IPS-20b (cell line): Measurements from ENCODE around the gene MOGAT3.

ENCODE experiments used
- H3K27ac ChIP-seq: one replicate; pipeline ENCODE4 v1.5.1; 2013; ENCODE audit warnings: low read length
- H3K27me3 ChIP-seq: 2 replicates; pipeline ENCODE4 v1.6.1; 2013; ENCODE audit warnings: mild to moderate bottlenecking, low read length, inconsistent platforms; ENCODE audit not compliant: insufficient read depth
- H3K36me3 ChIP-seq: 2 replicates; pipeline ENCODE4 v1.6.1; 2013; ENCODE audit warnings: low read depth, mild to moderate bottlenecking, inconsistent platforms, low read length, moderate library complexity; ENCODE audit not compliant: insufficient read depth
- H3K4me1 ChIP-seq: 2 replicates; pipeline ENCODE4 v1.6.1; 2013; ENCODE audit warnings: mild to moderate bottlenecking, control low read depth, inconsistent platforms, low read length, moderate library complexity; ENCODE audit not compliant: insufficient read depth
- H3K4me3 ChIP-seq: 2 replicates; pipeline ENCODE4 v1.5.1; 2013; ENCODE audit warnings: mild to moderate bottlenecking, low read length, inconsistent platforms
- H3K9ac ChIP-seq: 2 replicates; pipeline ENCODE4 v1.6.1; 2013; ENCODE audit warnings: low read depth, mild to moderate bottlenecking, inconsistent platforms, low read length, moderate library complexity
- H3K9me3 ChIP-seq: 2 replicates; pipeline ENCODE4 v1.6.1; 2013; ENCODE audit warnings: mild to moderate bottlenecking, low read depth, low read length, inconsistent platforms; ENCODE audit not compliant: insufficient read depth

The MOGAT3 gene

DNA sequence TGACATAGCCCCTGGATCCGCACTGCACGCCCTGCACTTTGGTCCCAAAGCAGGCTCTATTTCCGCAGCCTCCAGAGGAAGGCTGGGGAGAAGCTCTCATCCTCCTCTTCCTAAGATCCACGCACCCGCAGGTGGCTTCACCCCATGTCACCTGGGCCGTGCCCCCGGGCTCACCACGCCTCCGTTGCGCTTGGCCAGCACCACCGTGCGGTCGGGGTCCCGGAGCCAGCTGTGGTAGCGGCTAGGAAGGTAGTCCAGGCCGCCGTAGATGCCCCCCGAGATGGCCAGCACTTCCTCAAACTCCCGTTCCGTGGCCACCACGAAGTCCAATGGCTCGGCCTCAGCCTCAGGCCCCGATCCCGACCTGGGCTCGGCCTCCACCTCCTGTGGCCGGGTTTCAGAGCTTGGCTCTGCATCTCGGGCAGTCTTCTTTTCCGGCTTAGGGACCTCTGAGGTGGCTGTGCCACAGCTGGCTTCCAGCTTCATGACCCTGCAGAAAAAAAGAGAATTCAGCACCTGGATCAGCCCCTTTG, 26.4 kb downstream of the MOGAT3 start:
- H3K9ac ChIP-seq, result no peak overlapping the region
- no peak overlapping the region for H3K27ac ChIP-seq
- no peaks in the 10 kb centered on the region for H3K9me3 ChIP-seq
- peak overlapping the region; percentile 55 for H3K4me3 ChIP-seq
- peaks cover 10% of the 10 kb centered on the region; the same call in 1 of the 2 replicates for H3K4me1 ChIP-seq
- no peaks in the 10 kb centered on the region for H3K36me3 ChIP-seq
- peaks cover 100% of the 10 kb centered on the region for H3K27me3 ChIP-seq

GRCh38 chr7:101173752-101174244, 27.0 kb downstream of the MOGAT3 start:
- Histone ChIP-seq H3K27ac (no peak overlapping the region), H3K9me3 (no peaks in the 10 kb centered on the region), H3K27me3 (peaks cover 100% of the 10 kb centered on the region), H3K4me3 (peak overlapping the region; percentile 55; the same call in 1 of the 2 replicates), H3K9ac (no peak overlapping the region), H3K36me3 (no peaks in the 10 kb centered on the region), H3K4me1 (peaks cover 16% of the 10 kb centered on the region; the same call in 1 of the 2 replicates)

GRCh38 chr7:101172854-101173751, 27.7 kb downstream of the MOGAT3 start:
- H3K4me3 ChIP-seq, result peak overlapping the region; percentile 55; the same call in 1 of the 2 replicates
- H3K36me3 ChIP-seq, result no peaks in the 10 kb centered on the region
- H3K27ac ChIP-seq, result no peak overlapping the region
- peaks cover 100% of the 10 kb centered on the region for H3K27me3 ChIP-seq
- H3K9ac ChIP-seq, result no peak overlapping the region
- peaks cover 23% of the 10 kb centered on the region for H3K4me1 ChIP-seq
- H3K9me3 ChIP-seq, result no peaks in the 10 kb centered on the region

GRCh38 chr7:101172005-101172853, 28.6 kb downstream of the MOGAT3 start:
- H3K27ac ChIP-seq, result no peak overlapping the region
- no peaks in the 10 kb centered on the region for H3K36me3 ChIP-seq
- H3K9me3 ChIP-seq, result no peaks in the 10 kb centered on the region
- peaks cover 100% of the 10 kb centered on the region for H3K27me3 ChIP-seq
- peak overlapping the region; percentile 55; the same call in 1 of the 2 replicates for H3K4me3 ChIP-seq
- H3K4me1 ChIP-seq, result peaks cover 29% of the 10 kb centered on the region
- H3K9ac ChIP-seq, result no peak overlapping the region

DNA sequence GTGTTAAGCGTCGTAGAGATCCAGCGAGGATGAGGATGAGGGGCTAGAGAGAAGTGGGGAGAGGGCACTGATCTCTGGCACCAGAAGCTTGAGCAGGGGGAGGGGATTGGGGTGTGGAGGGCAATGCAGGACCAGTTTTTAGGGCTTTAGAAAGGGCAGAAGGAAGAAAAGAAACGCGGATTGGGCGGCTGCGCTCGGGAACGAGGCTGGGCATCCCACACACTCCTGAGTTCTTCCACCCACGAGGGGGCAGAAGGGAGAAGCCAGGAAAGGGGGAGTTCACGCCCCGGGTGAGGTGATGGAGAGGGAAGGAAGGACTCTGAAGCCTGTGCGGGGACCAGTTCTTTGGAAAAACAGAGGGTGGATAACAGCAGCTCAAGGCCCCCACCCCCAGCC, 29.4 kb downstream of the MOGAT3 start:
- Histone ChIP-seq H3K36me3 (no peaks in the 10 kb centered on the region), H3K27me3 (peaks cover 100% of the 10 kb centered on the region), H3K9ac (no peak overlapping the region), H3K4me1 (peaks cover 29% of the 10 kb centered on the region), H3K4me3 (peak overlapping the region; percentile 55; the same call in 1 of the 2 replicates), H3K9me3 (no peaks in the 10 kb centered on the region), H3K27ac (no peak overlapping the region)

DNA sequence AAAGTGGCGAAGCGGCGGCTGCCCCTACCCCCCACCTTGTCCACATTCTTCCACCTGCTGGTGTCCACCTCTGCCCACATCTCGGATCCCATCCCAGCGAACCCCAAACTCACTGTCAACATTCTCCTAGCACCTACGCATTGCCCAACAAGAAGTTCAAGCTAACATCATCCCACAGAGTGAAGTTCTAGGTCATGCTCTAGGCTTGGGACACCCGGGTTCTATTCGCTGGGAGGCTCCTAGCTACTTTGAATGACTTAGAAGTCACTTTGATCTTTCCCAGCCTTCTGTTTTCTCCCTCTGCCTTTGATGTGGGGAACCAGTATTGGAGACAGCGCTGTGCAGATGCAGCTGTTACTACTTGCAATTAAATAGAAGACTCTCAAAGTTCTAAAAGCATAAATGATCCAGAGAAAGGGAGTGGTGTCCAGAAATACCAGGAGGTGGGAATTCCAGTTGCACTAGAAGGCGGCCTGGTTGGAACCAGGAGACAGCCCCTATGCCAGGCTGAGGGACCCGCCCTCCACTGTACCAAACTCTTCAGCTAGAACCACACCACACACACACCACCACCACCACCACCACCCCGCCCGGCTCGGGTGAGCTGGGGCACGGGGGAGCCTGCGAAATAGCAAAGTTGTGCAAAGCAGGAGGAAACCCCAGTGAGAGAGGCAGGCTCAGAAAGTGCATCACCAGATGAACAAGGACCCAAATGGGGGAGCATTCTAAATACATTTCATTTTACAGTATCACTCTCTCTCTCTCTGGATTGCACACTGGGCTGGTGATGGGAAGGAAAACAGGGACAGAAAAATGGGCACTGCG, 30.0 kb downstream of the MOGAT3 start:
- Histone ChIP-seq H3K9me3 (no peaks in the 10 kb centered on the region), H3K4me3 (peak overlapping the region; percentile 75; the same call in 1 of the 2 replicates), H3K36me3 (no peaks in the 10 kb centered on the region), H3K9ac (no peak overlapping the region), H3K27me3 (peaks cover 100% of the 10 kb centered on the region), H3K4me1 (peaks cover 29% of the 10 kb centered on the region), H3K27ac (no peak overlapping the region)

- H3K9ac ChIP-seq, result no peak overlapping the region
- no peak overlapping the region for H3K27ac ChIP-seq
- peak overlapping the region; percentile 75 for H3K4me3 ChIP-seq
- no peaks in the 10 kb centered on the region for H3K36me3 ChIP-seq
- H3K9me3 ChIP-seq, result no peaks in the 10 kb centered on the region
- H3K27me3 ChIP-seq, result peaks cover 99% of the 10 kb centered on the region
- peaks cover 30% of the 10 kb centered on the region for H3K4me1 ChIP-seq
Observed at GRCh38 chr7:101169838-101170551, 30.8 kb downstream of the MOGAT3 start.

- Histone ChIP-seq H3K4me3 (peak overlapping the region; percentile 75), H3K4me1 (peaks cover 31% of the 10 kb centered on the region), H3K9ac (no peak overlapping the region), H3K27ac (no peak overlapping the region), H3K9me3 (no peaks in the 10 kb centered on the region), H3K27me3 (peaks cover 99% of the 10 kb centered on the region), H3K36me3 (no peaks in the 10 kb centered on the region)
Observed at GRCh38 chr7:101169110-101169837, 31.6 kb downstream of the MOGAT3 start.

DNA sequence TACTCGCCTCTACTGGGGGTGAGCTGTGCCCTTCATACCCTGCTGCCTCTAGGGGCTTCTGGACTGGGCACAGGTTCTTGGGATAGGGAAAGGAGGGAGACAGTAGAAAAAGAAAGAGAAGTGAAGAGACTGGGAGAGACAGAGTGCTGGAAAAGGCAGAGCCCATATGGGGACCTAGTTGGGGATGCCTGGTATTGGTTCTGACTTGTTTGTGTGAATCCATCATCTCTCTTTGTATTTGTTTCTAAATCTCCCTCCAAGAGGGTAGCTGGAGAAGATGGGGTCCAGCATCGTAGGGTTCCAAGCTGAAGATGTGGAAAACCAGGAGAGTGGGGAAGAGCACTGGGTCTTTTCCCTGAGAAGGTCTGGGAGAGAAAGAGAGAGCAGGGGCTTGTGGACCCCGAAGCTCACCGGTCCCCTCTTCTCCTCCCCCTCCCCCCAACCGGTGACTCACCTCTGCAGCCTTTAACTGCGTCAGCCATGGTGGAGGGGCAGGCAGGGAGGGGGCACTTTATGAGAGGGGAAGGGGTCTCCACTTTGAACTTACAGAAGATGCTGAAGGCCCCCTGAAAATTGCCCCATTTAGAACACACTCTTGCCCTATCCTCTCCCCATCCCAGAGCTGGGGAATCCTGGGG, 32.3 kb downstream of the MOGAT3 start:
- Histone ChIP-seq H3K27ac (no peak overlapping the region), H3K4me1 (peaks cover 31% of the 10 kb centered on the region), H3K36me3 (no peaks in the 10 kb centered on the region), H3K9ac (no peak overlapping the region), H3K27me3 (peaks cover 99% of the 10 kb centered on the region), H3K9me3 (no peaks in the 10 kb centered on the region), H3K4me3 (peak overlapping the region; percentile 75; the same call in 1 of the 2 replicates)
